GM20000 (cell line): ENCODE data around the gene LY86.
A peak's percentile ranks its signal among the peaks of the same experiment; 100 is the strongest.

ENCODE experiments used
- DNase-seq: peaks from one replicate; pipeline ENCODE4 v3.0.0; 2012; ENCODE audit warnings: low spot score
- TF ChIP-seq, protein P1 (sequence below): IDR thresholded peaks from 2 replicates; pipeline ENCODE4 v1.5.1; 2012; ENCODE audit warnings: mild to moderate bottlenecking, control low read depth; ENCODE audit errors: extremely low read depth, missing control alignments

LY86 gene

DNA sequence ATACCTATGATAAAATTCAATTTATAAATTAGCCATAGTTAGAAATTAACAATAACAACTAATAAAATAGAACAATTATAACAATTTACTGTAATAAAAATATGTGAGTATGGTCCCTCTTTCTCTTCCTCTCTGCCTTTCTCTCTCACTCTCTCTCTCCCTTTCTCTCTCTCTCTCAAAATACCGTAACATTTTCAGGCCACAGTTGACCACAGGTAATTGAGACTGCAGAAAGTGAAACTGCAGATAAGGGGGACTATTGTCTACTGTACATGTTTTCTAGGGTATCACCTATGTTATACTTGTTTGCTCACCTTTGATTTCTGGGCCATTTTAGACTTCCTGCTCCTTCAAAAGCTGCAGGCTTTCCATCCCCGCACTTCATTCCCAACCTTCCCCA is 46.8 kb downstream of the LY86 start:
- TF ChIP-seq, protein P1, sequence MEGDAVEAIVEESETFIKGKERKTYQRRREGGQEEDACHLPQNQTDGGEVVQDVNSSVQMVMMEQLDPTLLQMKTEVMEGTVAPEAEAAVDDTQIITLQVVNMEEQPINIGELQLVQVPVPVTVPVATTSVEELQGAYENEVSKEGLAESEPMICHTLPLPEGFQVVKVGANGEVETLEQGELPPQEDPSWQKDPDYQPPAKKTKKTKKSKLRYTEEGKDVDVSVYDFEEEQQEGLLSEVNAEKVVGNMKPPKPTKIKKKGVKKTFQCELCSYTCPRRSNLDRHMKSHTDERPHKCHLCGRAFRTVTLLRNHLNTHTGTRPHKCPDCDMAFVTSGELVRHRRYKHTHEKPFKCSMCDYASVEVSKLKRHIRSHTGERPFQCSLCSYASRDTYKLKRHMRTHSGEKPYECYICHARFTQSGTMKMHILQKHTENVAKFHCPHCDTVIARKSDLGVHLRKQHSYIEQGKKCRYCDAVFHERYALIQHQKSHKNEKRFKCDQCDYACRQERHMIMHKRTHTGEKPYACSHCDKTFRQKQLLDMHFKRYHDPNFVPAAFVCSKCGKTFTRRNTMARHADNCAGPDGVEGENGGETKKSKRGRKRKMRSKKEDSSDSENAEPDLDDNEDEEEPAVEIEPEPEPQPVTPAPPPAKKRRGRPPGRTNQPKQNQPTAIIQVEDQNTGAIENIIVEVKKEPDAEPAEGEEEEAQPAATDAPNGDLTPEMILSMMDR = no peak

DNA sequence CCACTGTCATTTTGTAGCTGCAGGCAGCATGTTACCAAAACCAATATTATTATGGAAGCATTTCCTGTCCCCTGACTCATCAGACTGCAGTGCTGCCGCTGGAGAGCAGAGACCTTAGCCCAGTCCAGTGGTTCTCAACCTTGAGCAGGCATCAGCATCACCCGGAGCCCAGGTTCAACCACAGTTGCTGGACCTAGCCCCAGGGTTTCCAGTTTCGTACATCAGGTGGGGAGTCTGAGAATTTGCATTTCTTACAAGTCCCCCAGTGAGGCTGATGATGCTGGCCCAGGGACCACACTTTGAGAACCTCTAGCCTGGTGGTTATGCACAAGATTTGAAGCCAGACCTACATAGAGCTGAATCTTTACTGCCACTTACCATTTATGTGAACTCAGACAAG is 47.3 kb downstream of the LY86 start:
- TF ChIP-seq, protein P1 = no peak

More for the DNA sequence above, 46.8 kb downstream of the LY86 start:
- no peak for DNase-seq

DNA sequence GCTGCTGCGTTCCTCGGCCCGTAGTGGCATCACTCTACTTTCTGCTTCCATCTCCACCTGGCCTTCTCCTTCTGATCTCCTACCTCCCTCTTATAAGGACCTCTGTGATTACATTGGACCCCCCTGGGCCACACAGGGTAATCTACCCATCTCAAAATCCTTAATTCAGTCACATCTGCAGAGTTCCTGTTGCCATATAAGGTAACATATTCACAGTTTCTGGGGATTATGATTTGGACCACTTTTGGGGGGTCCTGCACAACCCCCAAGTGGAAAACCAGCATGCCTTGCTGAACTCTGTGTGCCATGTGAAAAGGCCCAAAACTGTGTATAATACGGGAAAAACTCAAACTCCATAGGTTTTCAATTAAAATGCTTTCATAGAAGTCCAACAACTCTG is 51.1 kb downstream of the LY86 start:
- no peak for DNase-seq
- TF ChIP-seq, protein P1 = no peak

More for the DNA sequence above, 47.3 kb downstream of the LY86 start:
- no peak for DNase-seq

DNA sequence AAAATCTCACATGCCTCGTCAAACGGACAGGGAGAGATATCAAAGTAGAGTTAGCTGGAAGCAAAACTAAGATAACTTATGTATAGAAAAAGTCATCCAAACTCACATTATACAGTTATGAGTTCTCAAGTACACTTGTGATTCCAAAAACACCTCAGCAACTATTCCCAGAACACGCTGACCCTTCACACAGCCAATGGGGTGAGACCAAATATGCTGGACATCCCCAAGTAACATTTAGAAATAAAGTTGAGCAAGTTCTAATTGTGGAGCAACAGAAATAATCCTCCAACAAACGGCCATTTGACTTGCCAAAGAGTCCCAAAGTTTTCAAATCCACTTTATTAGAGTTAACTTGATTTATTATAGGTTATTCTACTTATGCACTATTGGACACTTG is 52.4 kb downstream of the LY86 start:
- TF ChIP-seq, protein P1 = no peak
- no peak for DNase-seq

DNA sequence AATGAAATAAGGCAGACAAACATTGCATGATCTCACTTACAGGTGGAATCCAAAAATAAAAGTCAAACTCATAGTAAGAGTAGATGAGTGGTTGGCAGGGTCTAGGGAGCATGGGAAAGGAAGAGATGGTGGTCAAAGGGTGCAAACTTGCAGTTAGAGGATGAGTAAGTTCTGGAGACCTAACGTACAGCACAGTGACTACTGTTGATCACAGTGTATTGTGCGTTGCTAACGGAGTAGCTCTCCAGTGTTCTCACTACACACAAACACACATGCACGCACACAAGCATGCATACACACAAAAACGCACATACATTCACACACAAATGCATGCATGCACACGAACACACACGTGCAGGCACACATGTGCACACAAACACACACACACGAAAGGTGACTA is 54.9 kb downstream of the LY86 start:
- TF ChIP-seq, protein P1 = no peak
- DNase-seq = peak; percentile 31

DNA sequence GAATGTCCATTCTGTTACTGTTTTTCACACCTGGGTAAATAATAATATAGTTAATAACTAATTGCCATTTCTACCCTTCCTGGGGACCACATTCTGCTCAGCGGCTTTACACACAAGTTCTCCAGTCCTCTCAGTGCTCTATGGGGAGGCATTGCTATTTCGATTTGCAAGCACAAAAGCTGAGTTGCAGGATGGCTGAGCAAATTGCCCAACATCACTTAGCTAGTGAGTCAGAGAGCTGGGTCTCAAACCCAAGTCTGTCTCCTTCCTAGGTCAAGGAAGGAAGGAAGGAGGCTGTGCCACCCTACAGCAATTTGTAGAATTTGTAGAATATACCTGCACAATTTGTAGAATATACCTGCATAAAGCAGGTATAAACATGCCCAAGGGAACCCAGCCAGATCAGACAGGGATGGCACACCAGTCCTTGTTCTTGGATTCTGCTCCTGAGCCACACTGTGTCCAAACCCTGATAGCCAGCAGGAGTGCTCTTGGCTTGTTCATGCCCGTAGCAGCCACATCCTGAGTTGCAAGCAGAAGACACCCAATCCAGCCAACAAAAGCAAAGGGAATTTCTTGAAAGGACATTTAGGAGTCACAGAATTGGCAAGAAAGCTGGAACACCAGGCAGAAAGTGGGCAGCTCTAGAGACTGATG is 56.9 kb downstream of the LY86 start:
- no peak for DNase-seq
- TF ChIP-seq, protein P1 = no peak

DNA sequence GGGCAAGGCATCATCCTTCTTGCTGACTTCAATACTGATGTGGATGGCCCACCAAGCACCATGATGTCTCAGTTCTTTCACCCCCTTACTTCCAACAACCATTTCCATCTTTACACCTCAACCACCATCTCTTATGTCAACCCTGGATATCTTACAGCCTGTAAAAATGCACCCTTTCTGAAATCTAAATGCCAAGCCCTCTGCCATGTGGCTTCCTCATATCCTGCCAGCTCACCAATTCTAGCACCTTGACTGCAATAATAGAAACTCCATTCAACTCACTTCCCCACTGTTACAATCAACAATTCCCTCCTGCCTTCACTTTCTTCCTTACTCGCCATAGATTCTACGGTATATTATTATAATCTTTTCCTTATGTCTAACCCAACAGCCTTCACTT is 57.9 kb downstream of the LY86 start:
- TF ChIP-seq, protein P1 = no peak
- no peak for DNase-seq
